Natural killer cell treated with Interleukin-12 subunit alpha and Interleukin-12 subunit beta and Interleukin-15 and Interleukin-18, amount 100 ng/mL, for 72 hours (primary cell): ENCODE results near the gene VMP1. TPM values are rescaled to one million over a fixed set of nuclear protein-coding genes. Genes with fewer than 3 reads are reported as not detected.
"Not testable (repeated sequence)": the region's sequence is repeated elsewhere in the genome, so short reads cannot be mapped to it uniquely, and the experiment has no call there.

ENCODE experiments used
- ATAC-seq, 2 donors: fragments of 150-1000 bp; cut with Tn5 transposase in 1 of 2; sonication (Bioruptor Pico), chemical (Tn5 transposase) in 1 of 2; 2 replicates each; pipeline ENCODE4 v1.10.0; 2021
- DNase-seq: peaks from one replicate; pipeline ENCODE4 v3.0.0; 2022; ENCODE audit warnings: low spot score
- H3K27ac Mint-ChIP-seq, 2 donors: 1 replicate in 1 of 2; 2 replicates in 1 of 2; pipeline ENCODE4 v1.8.0; 2022; ENCODE audit warnings: mixed read lengths in 2 of 2, mild to moderate bottlenecking in 1 of 2, moderate library complexity in 1 of 2
- H3K27me3 Mint-ChIP-seq, 2 donors: 1 replicate in 1 of 2; 2 replicates in 1 of 2; pipeline ENCODE4 v1.8.0; 2022; ENCODE audit warnings: mixed read lengths in 2 of 2
- H3K36me3 Mint-ChIP-seq: one replicate; pipeline ENCODE4 v1.8.0; 2022; ENCODE audit warnings: mixed read lengths
- H3K4me1 Mint-ChIP-seq, 2 donors: 1 replicate in 1 of 2; 2 replicates in 1 of 2; pipeline ENCODE4 v1.8.0; 2022; ENCODE audit warnings: low read depth in 2 of 2, mixed read lengths in 2 of 2, mild to moderate bottlenecking in 1 of 2
- H3K4me3 Mint-ChIP-seq: one replicate; pipeline ENCODE4 v1.8.0; 2022; ENCODE audit warnings: mixed read lengths
- H3K9me3 Mint-ChIP-seq: 2 replicates; pipeline ENCODE4 v1.8.0; 2022; ENCODE audit warnings: mixed read lengths
- total RNA-seq, 2 donors: library from RNA; stranded (reverse); gene quantifications; one replicate each; pipeline ENCODE4 v1.2.3, GENCODE V29; 2022

VMP1 gene
- total RNA-seq, 2 donors from 2014 or later: 225 to 292 TPM

DNA sequence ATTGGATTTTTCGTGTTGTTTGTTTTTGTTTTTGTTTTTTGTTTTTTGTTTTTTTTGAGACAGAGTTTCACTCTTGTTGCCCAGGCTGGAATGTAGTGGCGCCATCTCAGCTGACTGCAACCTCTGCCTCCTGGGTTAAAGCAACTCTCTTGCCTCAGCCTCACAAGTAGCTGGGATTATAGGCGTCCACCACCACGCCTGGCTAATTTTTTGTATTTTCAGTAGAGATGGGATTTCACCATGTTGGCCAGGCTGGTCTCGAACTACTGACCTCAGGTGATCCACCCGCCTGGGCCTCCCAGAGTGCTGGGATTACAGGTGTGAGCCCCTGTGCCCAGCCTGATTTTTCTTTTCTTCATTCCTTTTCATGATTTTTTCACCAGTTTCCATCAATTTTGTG lies 73.1 kb downstream of the VMP1 start:
- DNase-seq, H3K27me3 Mint-ChIP-seq, ATAC-seq, H3K9me3 Mint-ChIP-seq, H3K4me3 Mint-ChIP-seq: not testable (repeated sequence)
- Mint-ChIP-seq H3K27ac (peak overlapping the region; percentile 38 to 78), H3K4me1 (peaks cover 34% of the 10 kb centered on the region in 2 donors), H3K36me3 (peaks cover 22% of the 10 kb centered on the region)

DNA sequence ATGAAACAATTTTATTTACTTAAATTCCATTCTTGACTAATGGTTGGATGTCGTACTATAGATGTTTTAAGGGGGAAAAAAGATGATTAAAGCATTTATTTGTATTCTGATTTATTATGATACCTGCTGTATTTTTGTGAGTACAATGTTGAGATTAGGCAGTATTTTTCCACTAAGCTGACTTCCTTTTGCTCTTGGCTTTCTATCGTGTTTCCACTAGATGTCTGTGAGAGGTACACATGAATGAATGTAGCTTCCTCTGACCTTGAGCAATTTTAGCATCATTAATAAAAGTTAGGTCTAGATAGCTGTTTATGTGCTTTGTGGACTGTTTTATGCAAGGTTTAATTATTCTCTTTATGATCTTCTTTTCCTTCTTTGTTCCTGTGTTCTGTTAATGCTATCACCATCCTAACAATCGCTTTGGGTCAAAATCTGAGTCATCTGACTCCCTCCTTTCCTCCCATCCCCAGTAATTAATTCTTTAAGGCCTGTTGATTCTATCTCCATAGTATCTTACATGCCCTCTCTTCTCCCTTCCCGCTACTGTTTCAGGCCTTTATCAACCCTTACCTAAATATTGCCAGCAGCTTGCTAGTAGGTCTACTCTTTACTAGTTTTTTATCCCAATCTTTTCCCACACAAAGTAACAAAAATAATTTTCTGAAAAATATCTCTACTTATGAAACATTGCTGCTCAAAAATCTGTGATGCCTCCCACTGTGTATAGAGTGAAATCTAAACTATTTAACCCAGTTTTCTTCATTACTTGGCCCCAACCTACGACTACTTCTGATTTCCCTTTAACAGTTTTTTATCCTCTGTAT lies 76.0 kb downstream of the VMP1 start:
- Mint-ChIP-seq H3K36me3 (peaks cover 12% of the 10 kb centered on the region), H3K4me1 (peaks cover 40 to 48% of the 10 kb centered on the region in 2 donors), H3K27me3 (no peaks in the 10 kb centered on the region), H3K27ac (peak overlapping the region; percentile 99 to 100), H3K4me3 (peak overlapping the region; percentile 81), H3K9me3 (no peaks in the 10 kb centered on the region)
- DNase-seq (no peak), ATAC-seq (no peak)

DNA sequence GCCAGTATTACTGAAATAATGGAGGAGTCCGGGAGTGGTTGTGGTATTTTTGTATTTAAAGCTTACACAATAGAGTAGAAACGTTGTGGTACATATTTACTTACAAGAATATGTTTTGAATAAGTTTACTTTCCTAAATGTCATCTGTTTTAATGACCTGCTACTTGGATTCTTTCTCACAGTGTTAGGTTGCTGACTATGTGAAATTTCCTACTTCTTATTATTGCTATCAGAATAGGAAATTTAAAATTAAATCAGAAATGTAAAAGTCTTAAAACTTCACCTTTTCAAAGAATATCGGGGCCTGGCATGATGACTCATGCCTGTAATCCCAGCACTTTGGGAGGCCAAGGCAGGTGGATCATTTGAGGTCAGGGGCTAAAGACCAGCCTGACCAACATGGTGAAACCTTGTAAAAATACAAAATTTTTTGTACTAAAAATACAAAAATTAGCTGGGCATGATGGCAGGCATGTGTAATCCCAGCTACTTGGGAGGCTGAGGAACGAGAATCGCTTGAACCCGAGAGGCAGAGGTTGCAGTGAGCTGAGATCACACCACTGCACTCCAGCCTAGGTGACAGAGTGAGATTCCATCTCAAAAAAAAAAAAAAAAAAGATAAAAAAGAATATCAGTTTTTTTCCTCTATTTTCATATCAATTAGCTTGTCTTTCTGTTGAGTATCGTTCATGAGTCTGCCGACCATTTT lies 77.8 kb downstream of the VMP1 start:
- no peaks in the 10 kb centered on the region for H3K9me3 Mint-ChIP-seq
- H3K4me3 Mint-ChIP-seq: peak overlapping the region; percentile 81
- H3K27me3 Mint-ChIP-seq: no peaks in the 10 kb centered on the region
- ATAC-seq: no peak
- H3K27ac Mint-ChIP-seq: peak overlapping the region; percentile 99 to 100
- H3K4me1 Mint-ChIP-seq: peaks cover 32 to 35% of the 10 kb centered on the region in 2 donors
- DNase-seq: no peak
- no peaks in the 10 kb centered on the region for H3K36me3 Mint-ChIP-seq

DNA sequence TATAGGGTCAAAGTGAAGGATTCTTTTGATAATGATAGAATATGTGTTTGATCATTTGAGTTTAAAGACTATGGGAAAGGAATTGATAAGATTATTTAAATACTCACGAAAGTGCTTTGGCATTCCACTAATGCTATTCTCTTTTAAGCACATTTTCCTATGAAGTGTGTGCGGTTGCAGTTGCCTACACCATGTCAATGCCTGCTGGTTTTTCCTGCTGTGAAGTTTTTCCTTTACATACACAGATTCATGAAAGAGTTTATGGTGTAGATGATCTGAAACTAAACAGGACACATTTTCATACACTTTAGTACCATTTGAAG lies 78.7 kb downstream of the VMP1 start:
- Mint-ChIP-seq H3K27me3 (no peaks in the 10 kb centered on the region), H3K9me3 (no peaks in the 10 kb centered on the region), H3K4me1 (peaks cover 32 to 40% of the 10 kb centered on the region in 2 donors), H3K36me3 (no peaks in the 10 kb centered on the region), H3K4me3 (peak overlapping the region; percentile 82), H3K27ac (peak overlapping the region; percentile 99 to 100)
- DNase-seq (no peak), ATAC-seq (no peak)

DNA sequence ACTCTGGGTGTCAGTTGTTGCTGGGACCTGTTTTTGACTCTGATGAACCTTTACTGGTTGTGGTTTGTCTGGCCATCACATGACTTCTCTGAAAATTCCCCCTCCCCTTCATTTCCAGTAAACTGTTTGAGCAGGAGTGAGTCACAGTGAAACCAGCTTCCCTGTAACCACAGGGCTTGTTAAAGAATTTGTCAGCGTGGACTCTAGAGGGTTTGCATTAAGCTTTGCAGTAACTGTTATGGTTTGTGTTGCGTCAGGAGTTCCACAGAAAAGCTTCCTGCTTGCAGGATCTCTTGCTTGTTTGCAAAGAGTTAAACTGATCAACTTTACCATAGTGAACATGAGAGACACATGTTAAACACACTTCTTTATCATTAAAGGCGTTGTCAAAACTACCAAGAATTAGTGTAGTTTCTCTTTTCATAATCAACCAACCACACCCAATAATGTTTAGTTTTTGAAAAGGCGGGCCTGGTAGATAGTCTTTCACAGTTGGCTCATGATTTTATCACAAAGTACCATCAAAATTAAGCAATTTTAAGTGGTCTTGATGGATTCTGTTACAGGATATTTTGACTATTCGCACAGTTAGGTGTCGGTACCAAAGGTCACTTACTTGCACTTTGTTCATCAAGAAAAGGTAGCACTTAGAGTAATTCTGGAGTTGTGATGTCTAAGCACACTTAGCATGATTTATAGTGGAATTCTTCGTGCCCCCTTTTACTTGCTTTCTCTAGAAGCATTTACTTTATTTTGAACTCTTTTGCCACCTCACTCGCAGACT lies 79.3 kb downstream of the VMP1 start:
- H3K36me3 Mint-ChIP-seq: no peaks in the 10 kb centered on the region
- ATAC-seq: peak; percentile 93 to 96
- peak; percentile 94 for DNase-seq
- no peaks in the 10 kb centered on the region for H3K27me3 Mint-ChIP-seq
- peaks cover 32 to 40% of the 10 kb centered on the region in 2 donors for H3K4me1 Mint-ChIP-seq
- no peaks in the 10 kb centered on the region for H3K9me3 Mint-ChIP-seq
- H3K27ac Mint-ChIP-seq: peak overlapping the region; percentile 99 to 100
- H3K4me3 Mint-ChIP-seq: peak overlapping the region; percentile 82

DNA sequence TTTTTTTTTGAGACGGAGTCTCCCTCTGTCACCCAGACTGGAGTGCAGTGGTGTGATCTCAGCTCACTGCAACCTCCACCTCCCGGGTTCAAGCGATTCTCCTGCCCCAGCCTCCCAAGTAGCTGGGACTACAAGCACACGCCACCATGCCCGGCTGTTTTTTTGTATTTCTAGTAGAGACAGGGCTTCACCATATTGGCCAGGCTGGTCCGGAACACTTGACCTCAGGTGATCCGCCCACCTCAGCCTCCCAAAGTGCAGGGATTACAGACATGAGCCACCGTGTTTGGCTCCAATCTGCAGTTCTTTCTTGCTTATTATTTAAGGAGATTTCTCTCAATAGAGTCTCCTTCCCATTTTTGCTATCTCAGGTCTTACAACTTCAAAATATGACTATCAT lies 82.4 kb downstream of the VMP1 start:
- not testable (repeated sequence) for ATAC-seq, DNase-seq, H3K36me3 Mint-ChIP-seq, H3K4me3 Mint-ChIP-seq, H3K27me3 Mint-ChIP-seq, H3K9me3 Mint-ChIP-seq
- Mint-ChIP-seq H3K4me1 (peaks cover 17 to 18% of the 10 kb centered on the region in 2 donors), H3K27ac (peak overlapping the region; percentile 99 to 100)

DNA sequence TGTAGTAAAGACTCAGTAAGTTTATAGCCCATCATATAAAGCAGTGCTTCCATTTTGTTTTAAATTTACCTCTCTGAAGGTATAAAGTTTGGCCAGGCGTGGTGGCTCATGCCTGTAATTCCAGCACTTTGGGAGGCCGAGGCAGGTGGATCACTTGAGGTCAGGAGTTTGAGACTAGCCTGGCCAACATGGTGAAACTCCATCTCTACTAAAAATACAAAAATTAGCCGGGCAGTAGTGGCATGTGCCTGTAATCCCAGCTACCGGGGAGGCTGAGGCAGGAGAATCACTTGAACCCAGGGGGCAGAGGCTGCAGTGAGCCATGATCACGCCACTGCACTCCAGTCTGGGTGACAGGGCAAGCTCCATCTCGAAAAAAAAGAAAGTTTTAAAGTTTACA lies 83.0 kb downstream of the VMP1 start:
- H3K4me3 Mint-ChIP-seq, ATAC-seq, DNase-seq, H3K27me3 Mint-ChIP-seq, H3K36me3 Mint-ChIP-seq, H3K9me3 Mint-ChIP-seq: not testable (repeated sequence)
- peaks cover 17 to 18% of the 10 kb centered on the region in 2 donors for H3K4me1 Mint-ChIP-seq
- H3K27ac Mint-ChIP-seq: peak overlapping the region; percentile 99 to 100

DNA sequence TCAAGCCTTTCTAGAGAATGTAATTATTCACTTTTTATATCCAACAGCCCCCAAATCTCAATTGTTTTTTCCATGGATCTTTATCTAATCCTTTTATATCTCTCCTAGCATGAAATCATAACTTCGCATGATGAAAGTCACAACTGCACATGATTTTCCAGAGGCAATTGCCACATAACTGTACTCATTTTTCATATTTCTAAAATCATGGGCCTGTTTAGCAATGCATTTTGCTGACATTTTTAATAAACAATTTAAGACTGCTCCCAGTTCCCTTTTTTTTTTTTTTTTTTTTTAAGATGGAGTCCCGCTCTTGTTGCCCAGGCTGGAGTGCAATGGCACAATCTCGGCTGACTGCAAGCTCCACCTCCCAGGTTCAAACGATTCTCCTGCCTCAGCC lies 83.5 kb downstream of the VMP1 start:
- ATAC-seq: no peak
- H3K36me3 Mint-ChIP-seq: peaks cover 2% of the 10 kb centered on the region
- peaks cover 18 to 20% of the 10 kb centered on the region in 2 donors for H3K4me1 Mint-ChIP-seq
- H3K27me3 Mint-ChIP-seq: no peaks in the 10 kb centered on the region
- H3K27ac Mint-ChIP-seq: peak overlapping the region; percentile 99 to 100
- DNase-seq: no peak
- H3K4me3 Mint-ChIP-seq: no peak overlapping the region
- H3K9me3 Mint-ChIP-seq: no peaks in the 10 kb centered on the region

DNA sequence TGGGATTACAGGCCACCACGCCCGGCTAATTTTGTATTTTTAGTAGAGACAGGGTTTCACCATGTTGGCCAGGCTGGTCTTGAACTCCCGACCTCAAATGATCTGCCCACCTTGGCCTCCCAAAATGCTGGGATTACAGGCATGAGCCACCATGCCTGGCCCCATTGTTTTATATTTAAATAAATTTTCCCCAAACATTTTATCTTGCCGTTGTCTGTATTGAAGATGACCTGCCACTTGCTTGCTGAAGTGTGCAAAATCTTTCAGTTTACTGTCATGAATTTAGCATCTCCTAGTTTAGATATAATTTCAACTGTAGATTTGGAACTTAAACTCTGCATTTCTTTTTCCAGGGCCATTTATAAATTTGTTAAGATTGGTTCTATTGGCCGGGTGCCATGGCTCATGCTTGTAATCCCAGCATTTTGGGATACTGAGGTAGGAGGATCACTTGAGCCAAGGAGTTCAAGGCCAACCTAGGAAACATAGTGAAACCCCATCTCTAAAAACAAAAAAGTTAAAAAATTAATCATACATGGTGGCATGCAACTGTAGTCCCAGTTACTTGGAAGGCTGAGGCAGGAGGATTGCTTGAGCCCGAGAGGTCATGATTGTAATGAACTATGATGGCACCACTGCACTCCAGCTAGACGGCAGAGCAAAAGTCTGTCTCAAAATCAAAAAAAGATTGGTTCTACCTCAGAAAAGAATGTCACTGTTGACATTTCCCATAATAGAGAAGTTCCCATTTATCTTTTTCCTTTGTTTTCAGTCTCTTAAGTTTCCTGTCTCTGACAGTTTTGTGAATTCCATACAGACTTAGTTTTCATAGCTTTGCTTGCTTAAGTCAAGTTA lies 84.4 kb downstream of the VMP1 start:
- H3K4me1 Mint-ChIP-seq: peaks cover 15 to 17% of the 10 kb centered on the region in 2 donors
- H3K27ac Mint-ChIP-seq: peak overlapping the region; percentile 29 to 78
- H3K27me3 Mint-ChIP-seq: no peaks in the 10 kb centered on the region
- no peak for DNase-seq
- no peak overlapping the region for H3K4me3 Mint-ChIP-seq
- no peak for ATAC-seq
- H3K9me3 Mint-ChIP-seq: no peaks in the 10 kb centered on the region
- H3K36me3 Mint-ChIP-seq: peaks cover 5% of the 10 kb centered on the region

DNA sequence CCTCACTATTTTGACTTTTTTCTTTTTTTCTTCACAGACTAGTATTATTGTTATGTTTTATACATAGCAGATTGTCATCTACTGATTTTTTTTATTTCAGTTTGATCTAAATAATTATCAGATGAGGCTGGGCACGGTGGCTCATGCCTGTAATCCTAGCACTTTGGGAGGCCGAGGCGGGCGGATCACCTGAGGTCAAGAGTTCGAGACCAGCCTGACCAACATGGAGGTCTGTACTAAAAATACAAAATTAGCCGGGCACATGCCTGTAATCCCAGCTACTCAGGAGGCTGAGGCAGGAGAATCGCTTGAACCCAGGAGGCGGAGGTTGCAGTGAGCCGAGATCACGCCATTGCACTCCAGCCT lies 85.0 kb downstream of the VMP1 start:
- DNase-seq, H3K36me3 Mint-ChIP-seq, ATAC-seq, H3K9me3 Mint-ChIP-seq, H3K4me3 Mint-ChIP-seq, H3K27me3 Mint-ChIP-seq: not testable (repeated sequence)
- peaks cover 11% of the 10 kb centered on the region in 2 donors for H3K4me1 Mint-ChIP-seq
- peak overlapping the region in 1 of 2 donors; percentile 78 for H3K27ac Mint-ChIP-seq

DNA sequence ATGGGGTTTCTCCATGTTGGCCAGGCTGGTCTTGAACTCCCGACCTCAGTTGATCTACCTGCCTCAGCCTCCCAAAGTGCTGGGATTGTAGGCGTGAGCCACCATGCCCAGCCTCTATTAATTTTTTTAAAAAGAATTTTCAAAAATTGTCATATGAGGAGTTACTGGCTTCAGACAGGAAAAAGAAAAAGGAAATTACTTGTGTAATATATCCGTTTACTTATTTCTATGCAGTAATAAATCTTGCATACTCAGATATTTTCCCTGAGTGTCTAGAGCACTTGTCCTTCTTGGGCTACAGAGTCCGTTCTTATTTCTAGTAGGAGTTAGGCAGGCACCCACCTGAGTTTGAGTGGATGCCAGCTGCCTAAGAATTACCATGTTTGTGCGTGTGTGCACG lies 85.8 kb downstream of the VMP1 start:
- no peaks in the 10 kb centered on the region for H3K27me3 Mint-ChIP-seq
- H3K27ac Mint-ChIP-seq: no peak overlapping the region
- H3K9me3 Mint-ChIP-seq: no peaks in the 10 kb centered on the region
- DNase-seq: no peak
- peaks cover 15% of the 10 kb centered on the region in 2 donors for H3K4me1 Mint-ChIP-seq
- peaks cover 5% of the 10 kb centered on the region for H3K36me3 Mint-ChIP-seq
- no peak for ATAC-seq
- no peak overlapping the region for H3K4me3 Mint-ChIP-seq

DNA sequence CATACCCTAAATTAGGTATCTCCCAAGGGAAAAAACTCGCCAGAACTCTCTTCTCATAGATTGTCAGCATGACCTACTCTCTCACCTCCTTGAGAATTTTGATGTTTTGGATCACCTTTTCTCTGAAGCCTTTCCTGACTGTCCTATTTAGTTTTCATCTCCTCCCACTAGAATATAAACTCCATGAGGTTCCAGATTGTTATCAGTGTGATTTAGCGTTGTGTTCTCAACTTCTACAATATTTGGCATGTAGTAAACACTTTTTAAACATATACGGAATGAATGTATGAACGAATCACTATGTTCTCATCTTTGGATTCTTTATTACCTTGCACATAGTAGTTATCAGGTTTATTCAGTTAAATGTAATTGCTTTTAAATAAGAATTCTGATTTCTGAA lies 88.7 kb downstream of the VMP1 start:
- H3K36me3 Mint-ChIP-seq: peaks cover 5% of the 10 kb centered on the region
- no peaks in the 10 kb centered on the region for H3K9me3 Mint-ChIP-seq
- H3K4me1 Mint-ChIP-seq: peaks cover 14 to 19% of the 10 kb centered on the region in 2 donors
- H3K27me3 Mint-ChIP-seq: no peaks in the 10 kb centered on the region
- H3K27ac Mint-ChIP-seq: peak overlapping the region in 1 of 2 donors; percentile 90
- H3K4me3 Mint-ChIP-seq: no peak overlapping the region
- ATAC-seq (no peak), DNase-seq (no peak)

DNA sequence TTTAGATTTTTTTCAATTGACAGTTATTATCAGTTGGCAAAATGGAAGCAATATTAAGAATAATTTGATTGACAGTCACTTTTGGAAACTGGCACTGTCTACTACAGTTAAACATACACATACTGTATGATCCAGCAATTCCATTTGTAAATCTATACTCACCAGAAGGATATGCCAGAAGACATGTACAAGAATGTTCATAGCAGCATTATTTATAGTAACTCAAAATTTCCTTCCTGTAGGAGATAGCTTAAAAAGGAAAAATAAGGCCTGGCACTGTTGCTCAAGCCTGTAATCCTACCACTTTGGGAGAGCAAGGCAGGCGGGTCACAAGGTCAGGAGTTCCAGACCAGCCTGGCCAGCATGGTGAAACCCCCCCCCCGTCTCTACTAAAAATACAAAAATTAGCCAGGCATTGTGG lies 89.3 kb downstream of the VMP1 start:
- ATAC-seq: no peak

More for the DNA sequence above, 89.3 kb downstream of the VMP1 start:
- Mint-ChIP-seq H3K27me3 (no peaks in the 10 kb centered on the region), H3K9me3 (no peaks in the 10 kb centered on the region), H3K36me3 (peaks cover 5% of the 10 kb centered on the region), H3K4me3 (no peak overlapping the region), H3K4me1 (peaks cover 14 to 19% of the 10 kb centered on the region in 2 donors), H3K27ac (peak overlapping the region; percentile 65 to 90)
- DNase-seq: no peak
